OCI-LY3 (cell line): ENCODE measurements around the gene PHLDB2.

ENCODE experiments used
- H2AFZ ChIP-seq: fragments of 200-600, 300-600 bp; shearing (Covaris generic); 2 replicates; pipeline ENCODE4 v1.6.0; 2014; ENCODE audit warnings: antibody characterized with exemption, low read depth, low read length
- H3K27ac ChIP-seq: fragments of 200-600, 300-600 bp; sonication (generic); 2 replicates; pipeline ENCODE4 v1.5.1; 2014; ENCODE audit warnings: mild to moderate bottlenecking, low read length, moderate library complexity, mixed read lengths
- H3K27me3 ChIP-seq: fragments of 200-600, 300-600 bp; sonication (generic); 2 replicates; pipeline ENCODE4 v1.6.1; 2014; ENCODE audit warnings: low read depth, low read length, mixed read lengths
- H3K36me3 ChIP-seq: fragments of 200-600, 300-600 bp; sonication (generic); replicated peaks from 2 replicates; pipeline ENCODE3; 2014; ENCODE audit warnings: low read depth, low read length, mixed read lengths
- H3K4me1 ChIP-seq: fragments of 300-600, 200-600 bp; sonication (generic); 2 replicates; pipeline ENCODE4 v1.6.1; 2014; ENCODE audit warnings: low read length, mixed read lengths
- H3K4me2 ChIP-seq: fragments of 200-600, 300-600 bp; sonication (generic); 2 replicates; pipeline ENCODE4 v1.6.1; 2014; ENCODE audit warnings: low read length, mixed read lengths
- H3K4me3 ChIP-seq: fragments of 300-600, 200-600 bp; sonication (generic); 2 replicates; pipeline ENCODE4 v1.5.1; 2014; ENCODE audit warnings: antibody characterized with exemption, mild to moderate bottlenecking, low read length, moderate library complexity
- H3K79me2 ChIP-seq: fragments of 300-600, 200-600 bp; shearing (Covaris generic); 2 replicates; pipeline ENCODE4 v1.6.1; 2014; ENCODE audit warnings: mild to moderate bottlenecking, low read length, mixed read lengths
- H3K9ac ChIP-seq: fragments of 300-600, 200-600 bp; shearing (Covaris generic); 2 replicates; pipeline ENCODE4 v1.6.0; 2014; ENCODE audit warnings: mild to moderate bottlenecking, low read length, moderate library complexity
- H3K9me3 ChIP-seq: fragments of 200-600, 300-600 bp; shearing (Covaris generic); 2 replicates; pipeline ENCODE4 v1.6.1; 2014; ENCODE audit warnings: low read length, mixed read lengths; ENCODE audit not compliant: insufficient read depth
- H4K20me1 ChIP-seq: fragments of 200-600, 300-600 bp; sonication (generic); 2 replicates; pipeline ENCODE4 v1.6.1; 2016; ENCODE audit warnings: low read length, mixed read lengths; ENCODE audit not compliant: insufficient read depth
- CTCF ChIP-seq: fragments of 200-600, 300-600 bp; sonication (generic); IDR thresholded peaks from 2 replicates; pipeline ENCODE4 v1.5.1; 2014; ENCODE audit warnings: antibody characterized with exemption, low read length, low read depth
- EZH2phosphoT487 ChIP-seq: fragments of 200-600 bp; shearing (Covaris generic); IDR thresholded peaks from 2 replicates; pipeline ENCODE4 v1.6.1; 2018; ENCODE audit warnings: antibody characterized with exemption, mixed run types, low read depth

The PHLDB2 gene

GRCh38 chr3:111867889-111868426, 8.9 kb downstream of the PHLDB2 start:
- H3K4me2 ChIP-seq: peak overlapping the region; percentile 46
- no peaks in the 10 kb centered on the region for H3K79me2 ChIP-seq
- 0 out of 2 replicates have a peak, but pooled peaks cover 8% of the 10 kb centered on the region for H3K27me3 ChIP-seq
- peaks cover 19% of the 10 kb centered on the region for H3K4me1 ChIP-seq
- no peaks in the 10 kb centered on the region for H3K36me3 ChIP-seq
- H3K9ac ChIP-seq: no peak overlapping the region
- no peaks in the 10 kb centered on the region for H3K9me3 ChIP-seq
- 0 out of 2 replicates have a peak overlapping the region, but pooled peaks have one; percentile 19 for H3K27ac ChIP-seq
- H3K4me3 ChIP-seq: no peak overlapping the region
- no peak for TF ChIP-seq CTCF
- TF ChIP-seq EZH2phosphoT487: no peak
- no peak overlapping the region for H2AFZ ChIP-seq
- H4K20me1 ChIP-seq: no peaks in the 10 kb centered on the region

- no peak overlapping the region for H3K9ac ChIP-seq
- no peaks in the 10 kb centered on the region for H4K20me1 ChIP-seq
- peaks cover 16% of the 10 kb centered on the region for H3K4me1 ChIP-seq
- H3K9me3 ChIP-seq: no peaks in the 10 kb centered on the region
- H3K4me2 ChIP-seq: no peak overlapping the region
- no peak for TF ChIP-seq EZH2phosphoT487
- no peak for TF ChIP-seq CTCF
- no peak overlapping the region for H3K27ac ChIP-seq
- no peak overlapping the region for H3K4me3 ChIP-seq
- no peaks in the 10 kb centered on the region for H3K27me3 ChIP-seq
- H2AFZ ChIP-seq: no peak overlapping the region
- no peaks in the 10 kb centered on the region for H3K79me2 ChIP-seq
- H3K36me3 ChIP-seq: no peaks in the 10 kb centered on the region
Measured at GRCh38 chr3:111870620-111871019, 11.6 kb downstream of the PHLDB2 start.

GRCh38 chr3:111871809-111872623, 13.0 kb downstream of the PHLDB2 start:
- Histone ChIP-seq H3K4me3 (no peak overlapping the region), H3K4me2 (no peak overlapping the region), H3K27ac (no peak overlapping the region), H2AFZ (no peak overlapping the region), H3K9ac (no peak overlapping the region), H3K36me3 (no peaks in the 10 kb centered on the region), H3K4me1 (peaks cover 16% of the 10 kb centered on the region), H3K79me2 (no peaks in the 10 kb centered on the region), H3K27me3 (no peaks in the 10 kb centered on the region), H3K9me3 (no peaks in the 10 kb centered on the region), H4K20me1 (no peaks in the 10 kb centered on the region)
- no peak for TF ChIP-seq EZH2phosphoT487

GRCh38 chr3:111872979-111873378, 13.9 kb downstream of the PHLDB2 start:
- no peaks in the 10 kb centered on the region for H3K36me3 ChIP-seq
- H3K4me1 ChIP-seq: peaks cover 10% of the 10 kb centered on the region
- H3K27me3 ChIP-seq: no peaks in the 10 kb centered on the region
- no peak overlapping the region for H3K27ac ChIP-seq
- H3K9me3 ChIP-seq: no peaks in the 10 kb centered on the region
- H3K4me3 ChIP-seq: no peak overlapping the region
- no peaks in the 10 kb centered on the region for H3K79me2 ChIP-seq
- no peak overlapping the region for H3K9ac ChIP-seq
- no peak overlapping the region for H2AFZ ChIP-seq
- no peaks in the 10 kb centered on the region for H4K20me1 ChIP-seq
- no peak overlapping the region for H3K4me2 ChIP-seq
- TF ChIP-seq CTCF (no peak), EZH2phosphoT487 (no peak)
